Panc1 (cell line): ENCODE data around the gene ZNF771.

Experiments used
- CTCF ChIP-seq: fragments of 450-650 bp; IDR thresholded peaks from 2 replicates; pipeline ENCODE4 v1.5.1; 2017; ENCODE audit warnings: mild to moderate bottlenecking
- POLR2AphosphoS5 ChIP-seq: IDR thresholded peaks from 2 replicates; pipeline ENCODE4 v1.6.1; 2012; ENCODE audit warnings: mild to moderate bottlenecking, low read depth, low read length, moderate library complexity
- TCF7L2 ChIP-seq: IDR thresholded peaks from 2 replicates; pipeline ENCODE4 v1.6.1; 2011; ENCODE audit warnings: mild to moderate bottlenecking, low read depth, low read length, inconsistent platforms
- TF ChIP-seq, protein P1 (sequence below), 2 experiments: IDR thresholded peaks; 2 replicates each; pipeline ENCODE4 v1.6.1; 2011 to 2012; ENCODE audit warnings: low read depth in 2 of 2, control low read depth in 1 of 2, low read length in 1 of 2, mild to moderate bottlenecking in 1 of 2, moderate library complexity in 1 of 2; ENCODE audit not compliant: insufficient read depth in 1 of 2

DNA sequence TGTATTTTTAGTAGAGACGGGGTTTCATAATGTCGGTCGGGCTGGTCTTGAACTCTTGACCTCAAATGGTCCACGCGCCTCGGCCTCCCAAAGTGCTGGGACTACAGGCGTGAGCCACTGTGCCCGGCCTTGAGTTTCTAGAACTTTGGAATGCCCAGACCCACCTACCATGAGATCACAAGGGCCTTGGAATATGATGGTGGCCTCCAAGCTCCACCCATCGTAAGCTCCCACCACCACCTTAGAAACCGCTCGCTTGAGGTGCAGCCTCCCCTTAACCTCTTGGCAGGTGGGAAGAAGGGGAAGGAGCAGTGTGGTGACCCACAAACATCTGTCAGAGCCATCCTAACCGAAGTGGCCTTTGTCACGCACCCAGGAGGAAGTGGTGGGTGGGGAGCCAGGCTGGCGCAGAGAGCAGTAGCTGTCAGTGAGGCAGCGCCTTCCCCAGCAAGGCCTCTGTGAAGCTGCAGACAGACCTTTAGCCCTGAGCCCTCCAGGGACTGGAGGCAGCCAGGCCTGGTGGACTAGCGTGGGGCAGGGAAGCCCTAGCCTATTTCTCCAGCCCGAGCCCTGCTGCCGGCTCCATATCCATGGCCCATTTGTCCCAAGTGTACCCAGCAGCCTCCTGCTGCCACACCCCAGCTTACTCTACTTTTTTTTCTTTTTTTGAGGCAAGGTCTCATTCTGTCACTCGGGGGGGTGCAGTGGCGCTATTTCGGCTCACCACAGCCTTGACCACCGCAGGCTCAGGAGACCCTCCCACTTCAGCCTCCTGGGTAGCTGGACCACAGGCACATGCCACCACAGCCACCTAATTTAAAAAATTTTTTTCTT is 51.4 kb downstream of the ZNF771 start:
- TF ChIP-seq CTCF (no peak), POLR2AphosphoS5 (no peak), TCF7L2 (no peak)
- TF ChIP-seq, protein P1, sequence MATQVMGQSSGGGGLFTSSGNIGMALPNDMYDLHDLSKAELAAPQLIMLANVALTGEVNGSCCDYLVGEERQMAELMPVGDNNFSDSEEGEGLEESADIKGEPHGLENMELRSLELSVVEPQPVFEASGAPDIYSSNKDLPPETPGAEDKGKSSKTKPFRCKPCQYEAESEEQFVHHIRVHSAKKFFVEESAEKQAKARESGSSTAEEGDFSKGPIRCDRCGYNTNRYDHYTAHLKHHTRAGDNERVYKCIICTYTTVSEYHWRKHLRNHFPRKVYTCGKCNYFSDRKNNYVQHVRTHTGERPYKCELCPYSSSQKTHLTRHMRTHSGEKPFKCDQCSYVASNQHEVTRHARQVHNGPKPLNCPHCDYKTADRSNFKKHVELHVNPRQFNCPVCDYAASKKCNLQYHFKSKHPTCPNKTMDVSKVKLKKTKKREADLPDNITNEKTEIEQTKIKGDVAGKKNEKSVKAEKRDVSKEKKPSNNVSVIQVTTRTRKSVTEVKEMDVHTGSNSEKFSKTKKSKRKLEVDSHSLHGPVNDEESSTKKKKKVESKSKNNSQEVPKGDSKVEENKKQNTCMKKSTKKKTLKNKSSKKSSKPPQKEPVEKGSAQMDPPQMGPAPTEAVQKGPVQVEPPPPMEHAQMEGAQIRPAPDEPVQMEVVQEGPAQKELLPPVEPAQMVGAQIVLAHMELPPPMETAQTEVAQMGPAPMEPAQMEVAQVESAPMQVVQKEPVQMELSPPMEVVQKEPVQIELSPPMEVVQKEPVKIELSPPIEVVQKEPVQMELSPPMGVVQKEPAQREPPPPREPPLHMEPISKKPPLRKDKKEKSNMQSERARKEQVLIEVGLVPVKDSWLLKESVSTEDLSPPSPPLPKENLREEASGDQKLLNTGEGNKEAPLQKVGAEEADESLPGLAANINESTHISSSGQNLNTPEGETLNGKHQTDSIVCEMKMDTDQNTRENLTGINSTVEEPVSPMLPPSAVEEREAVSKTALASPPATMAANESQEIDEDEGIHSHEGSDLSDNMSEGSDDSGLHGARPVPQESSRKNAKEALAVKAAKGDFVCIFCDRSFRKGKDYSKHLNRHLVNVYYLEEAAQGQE (IDR thresholded peaks at IDR 0.05; ENCODE audit: insufficient read depth in 1 of 2, low read depth in 2 of 2, low read length in 1 of 2): no peak
